ENCODE measurements around the gene MUC6. TPM values are rescaled to one million over a fixed set of nuclear protein-coding genes. Genes with fewer than 3 reads are reported as not detected.

MUC6 gene
- total RNA-seq, 1 experiment from 2014 or later, result under 0.01 TPM

DNA sequence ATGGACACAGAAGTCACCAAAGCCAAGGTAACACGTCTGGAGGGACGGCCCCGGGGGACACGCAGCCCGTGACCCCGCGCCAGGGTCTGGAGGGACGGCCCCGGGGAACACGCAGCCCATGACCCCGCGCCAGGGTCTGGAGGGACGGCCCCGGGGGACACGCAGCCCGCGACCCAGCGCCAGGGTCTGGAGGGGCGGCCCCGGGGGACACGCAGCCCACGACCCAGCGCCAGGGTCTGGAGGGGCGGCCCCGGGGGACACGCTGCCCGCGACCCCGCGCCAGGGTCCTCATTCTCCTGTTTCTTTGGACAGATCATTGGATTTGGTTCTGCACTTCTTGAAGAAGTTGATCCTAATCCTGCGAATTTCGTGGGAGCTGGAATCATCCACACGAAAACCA lies 27.1 kb downstream of the MUC6 start:
- no peak for DNase-seq (ENCODE audit: low read depth)

DNA sequence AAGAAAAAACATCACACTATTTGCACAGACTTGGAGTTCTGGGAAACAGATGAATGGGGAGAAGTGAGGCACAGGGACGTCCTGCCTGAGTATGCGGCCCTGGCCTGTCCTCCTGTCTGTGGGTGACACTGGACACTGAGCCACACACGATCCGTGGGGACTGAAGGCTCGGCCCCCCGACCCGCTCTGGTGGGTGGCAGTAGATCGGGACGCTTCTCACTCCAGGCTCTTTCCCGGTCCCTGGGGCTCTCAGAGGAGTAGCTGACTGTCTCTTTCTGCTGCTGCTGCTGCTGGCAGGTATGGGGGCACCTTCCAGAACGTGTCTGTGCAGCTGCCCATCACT lies 27.7 kb downstream of the MUC6 start:
- DNase-seq (ENCODE audit: low read depth), result no peak

DNA sequence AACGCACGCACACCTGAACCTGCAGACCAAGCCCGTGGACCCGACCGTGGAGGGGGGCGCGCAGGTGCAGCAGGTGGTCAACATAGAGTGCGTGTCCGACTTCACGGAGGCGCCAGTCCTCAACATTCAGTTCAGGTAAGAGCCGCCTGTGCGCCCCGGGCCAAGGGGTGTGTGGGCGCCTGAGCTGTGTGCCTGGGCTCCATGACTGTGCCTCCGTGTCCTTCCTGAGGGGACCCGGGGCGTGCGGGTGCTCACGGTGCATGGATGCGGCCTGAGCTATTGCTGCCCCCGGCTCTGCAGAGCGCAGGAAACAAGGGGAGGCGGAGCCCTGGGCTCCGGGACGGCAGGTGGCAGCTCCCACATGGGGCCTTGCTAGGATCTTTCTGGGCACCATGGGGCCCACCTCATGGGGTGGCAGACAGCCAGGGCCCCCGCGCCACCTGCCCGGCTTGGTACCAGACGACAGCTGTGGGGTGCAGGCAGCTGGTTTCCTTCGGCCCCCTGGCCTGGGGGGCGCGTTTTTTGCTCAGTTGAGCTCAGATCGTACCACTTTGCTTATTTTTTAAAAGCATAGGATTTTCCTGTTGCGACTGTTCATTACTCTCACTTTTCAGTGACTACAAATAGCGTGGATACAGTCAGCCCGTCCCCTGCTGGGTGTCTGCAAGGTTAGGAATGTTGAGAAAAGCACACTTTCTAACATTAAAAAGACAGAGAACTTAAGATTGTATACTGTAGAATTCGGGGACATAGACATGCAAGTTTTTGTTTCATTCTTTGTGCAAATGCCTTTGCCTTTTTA lies 28.3 kb downstream of the MUC6 start:
- no peak for DNase-seq (ENCODE audit: low read depth)

DNA sequence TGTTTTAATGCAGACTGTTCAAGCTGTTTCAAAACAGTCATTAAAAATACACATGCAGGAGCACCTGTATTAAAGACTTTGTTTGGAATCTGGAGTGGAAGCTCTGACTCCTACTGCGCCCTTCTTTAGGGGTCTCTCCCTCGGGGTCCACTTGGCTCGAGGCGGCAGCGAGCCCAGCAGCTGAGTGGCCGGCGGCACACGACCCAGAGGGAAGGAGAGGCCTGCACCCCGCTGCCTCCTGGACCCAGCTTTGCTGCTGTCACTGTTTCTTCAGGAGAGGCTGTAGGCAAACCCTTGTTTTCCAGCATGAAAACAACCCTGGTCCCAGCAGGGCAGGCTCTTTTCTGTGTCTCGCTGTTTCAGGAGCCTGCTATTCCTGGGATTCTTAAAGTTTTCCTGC lies 29.2 kb downstream of the MUC6 start:
- DNase-seq (ENCODE audit: low read depth), result no peak

DNA sequence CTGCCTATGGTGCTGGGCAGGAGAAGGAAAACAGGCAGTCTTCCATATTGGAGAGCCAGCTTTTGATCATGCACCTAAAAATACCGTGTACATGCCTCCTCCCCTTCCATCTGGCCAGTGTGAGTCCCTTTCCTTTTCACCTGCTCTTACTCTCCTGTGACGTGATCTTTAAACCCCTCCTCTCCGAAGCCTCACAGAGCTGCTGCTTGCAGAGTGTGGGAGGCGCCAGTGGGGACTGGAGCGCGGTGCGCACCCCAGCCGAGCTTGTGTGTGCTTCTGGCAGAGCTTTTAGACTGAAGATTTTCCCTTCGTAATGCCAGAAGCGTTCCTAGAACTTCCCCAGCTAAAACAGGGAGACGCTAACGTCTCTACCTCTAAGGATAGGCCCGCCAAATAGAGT lies 29.8 kb downstream of the MUC6 start:
- no peak for DNase-seq (ENCODE audit: low read depth)

DNA sequence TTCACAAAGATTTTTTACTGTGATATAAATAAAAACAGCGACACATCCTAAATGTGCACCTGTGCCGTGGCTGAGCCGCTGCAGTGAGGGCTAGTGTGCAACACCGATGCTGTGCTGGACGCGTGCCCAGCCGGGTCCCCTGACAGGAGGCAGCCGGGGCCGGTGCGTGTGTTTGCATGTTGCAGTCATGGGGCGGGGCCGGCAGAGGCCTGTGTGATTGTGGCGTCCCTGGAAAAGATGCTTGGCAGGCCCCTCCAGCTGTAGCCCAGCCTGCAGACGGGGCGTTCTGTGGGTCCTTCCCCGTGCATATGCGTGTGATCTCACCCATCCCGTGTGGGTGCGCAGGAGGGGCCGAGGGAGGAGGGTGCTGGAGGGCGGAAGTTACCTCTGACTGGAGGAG lies 30.6 kb downstream of the MUC6 start:
- no peak for DNase-seq (ENCODE audit: low read depth)

DNA sequence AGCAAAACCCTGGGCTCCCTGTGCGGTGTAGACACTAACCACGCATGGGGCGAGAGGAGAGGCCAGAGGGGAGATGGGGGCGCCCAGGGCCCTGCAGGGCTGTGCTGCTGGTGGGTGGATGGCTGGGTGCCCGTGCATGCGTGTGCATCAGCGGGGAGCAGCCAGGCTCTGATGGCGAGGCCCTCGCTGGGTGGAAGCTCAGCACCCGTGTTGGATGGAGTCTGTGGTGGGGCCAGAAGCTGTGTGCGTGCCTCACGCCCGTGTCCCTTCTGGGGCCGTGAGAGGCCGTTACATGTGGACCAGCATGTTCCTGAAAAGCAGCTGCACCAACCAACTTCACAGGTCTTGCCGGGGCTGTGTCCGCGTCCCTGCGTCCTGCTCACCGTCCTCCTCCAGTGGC lies 33.4 kb downstream of the MUC6 start:
- no peak for DNase-seq (ENCODE audit: low read depth)

DNA sequence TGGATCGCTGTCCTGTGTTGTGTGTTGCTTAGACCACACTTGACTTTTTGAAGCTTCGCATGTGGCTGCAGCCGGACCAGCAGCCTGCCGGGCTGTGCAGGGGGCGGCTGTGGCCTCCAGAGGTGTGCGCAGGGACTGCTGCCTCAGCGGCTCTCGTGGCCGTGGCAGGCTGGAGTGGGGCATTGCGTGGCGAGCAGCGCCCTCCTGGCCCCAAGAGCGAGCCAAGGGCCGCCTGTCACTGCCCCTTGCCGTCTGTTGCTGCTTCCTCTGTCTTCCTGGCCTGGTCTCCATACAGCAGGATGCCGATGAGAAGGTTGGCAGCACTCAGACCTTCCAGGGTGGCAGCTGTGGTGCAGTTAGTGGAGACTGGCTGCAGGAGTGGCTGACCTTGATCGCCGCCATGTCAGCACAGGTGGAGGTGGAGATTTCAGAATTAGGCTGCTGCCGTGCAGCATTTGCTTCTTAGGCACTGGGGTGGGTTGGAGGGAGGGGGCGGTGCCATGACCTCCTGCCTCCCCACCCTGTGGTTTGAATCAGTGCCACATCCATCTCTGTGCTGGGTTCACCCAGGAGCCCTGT lies 34.0 kb downstream of the MUC6 start:
- DNase-seq (ENCODE audit: low read depth), result no peak

DNA sequence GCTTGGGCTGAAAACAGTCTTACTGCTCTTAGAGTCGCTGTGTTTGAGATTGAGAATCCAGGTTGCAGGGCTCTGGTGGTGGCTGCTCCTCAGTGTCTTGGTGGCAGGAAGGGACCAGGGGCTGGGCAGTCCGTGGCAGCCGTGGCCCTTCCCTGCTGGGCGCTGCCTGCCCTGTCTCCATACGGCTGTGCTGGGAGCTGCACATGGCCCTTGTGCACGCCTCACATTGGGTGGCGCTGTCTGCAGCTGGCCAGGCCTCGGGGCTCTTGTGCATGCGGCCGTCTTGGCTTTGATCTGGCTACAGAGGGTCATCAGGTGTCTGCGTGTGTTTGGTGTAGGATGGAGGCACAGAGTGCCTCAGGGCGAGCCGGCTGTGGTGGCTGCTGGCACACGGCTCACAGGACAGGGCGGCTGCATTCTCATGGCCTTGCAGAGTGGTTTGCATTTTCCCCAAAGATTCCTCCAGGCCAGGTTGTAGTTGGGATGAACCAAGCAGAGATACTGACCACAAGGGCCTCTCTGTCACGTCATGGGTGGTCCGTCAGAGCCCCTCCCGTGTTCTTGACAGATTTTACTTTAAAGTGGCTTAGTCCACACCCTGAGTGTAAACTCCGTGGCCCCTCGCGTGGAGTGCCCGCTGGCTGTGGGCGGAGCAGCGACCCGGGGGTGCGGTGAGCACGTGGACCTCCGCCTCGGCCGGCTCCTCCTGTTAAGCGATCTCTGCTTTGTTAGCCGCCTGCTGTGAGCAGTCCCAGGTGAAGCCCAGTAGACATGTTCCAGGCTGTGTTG lies 34.7 kb downstream of the MUC6 start:
- no peak for DNase-seq (ENCODE audit: low read depth)

DNA sequence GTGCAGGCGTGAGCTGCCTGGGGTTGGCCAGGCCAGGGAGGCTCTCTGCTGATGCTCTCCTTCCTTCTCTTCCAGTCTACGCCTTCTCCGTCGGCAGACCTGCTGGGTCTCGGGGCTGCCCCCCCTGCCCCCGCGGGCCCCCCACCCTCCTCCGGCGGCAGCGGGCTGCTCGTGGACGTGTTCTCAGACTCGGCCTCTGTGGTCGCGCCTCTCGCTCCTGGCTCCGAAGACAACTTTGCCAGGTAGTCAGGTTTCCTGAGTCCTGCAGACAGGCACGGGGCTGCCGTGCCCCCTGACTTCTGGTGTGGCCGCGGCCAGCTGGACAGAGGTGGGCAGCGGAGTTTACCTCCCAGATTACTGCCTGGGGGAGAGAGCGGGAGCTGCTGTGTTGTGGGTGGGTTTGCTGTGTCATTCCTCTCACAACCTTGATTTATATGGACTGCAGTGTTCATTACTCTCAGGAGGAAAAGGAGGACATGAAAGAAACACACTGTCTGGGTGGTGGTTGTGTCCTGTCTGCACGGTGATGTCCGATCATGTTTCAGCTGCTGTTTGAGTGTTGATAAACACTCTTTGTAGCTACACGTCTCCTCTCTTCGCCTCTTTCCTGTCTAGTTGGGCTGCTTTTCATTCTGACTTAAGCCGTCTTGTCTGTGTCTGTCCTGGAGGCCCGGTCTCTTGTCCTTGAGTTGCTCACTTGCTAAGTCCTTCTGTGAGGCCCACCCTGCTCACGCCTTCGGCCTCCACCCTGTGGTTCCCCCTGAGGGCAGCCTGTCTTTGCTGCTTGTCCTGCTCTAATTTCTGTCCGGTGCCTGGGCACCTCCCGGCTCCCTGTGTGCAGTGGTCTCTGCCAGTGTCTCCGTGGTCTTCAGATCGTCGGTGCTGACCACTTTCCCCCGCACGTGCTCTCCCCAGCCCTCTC lies 35.9 kb downstream of the MUC6 start:
- no peak for DNase-seq (ENCODE audit: low read depth)

DNA sequence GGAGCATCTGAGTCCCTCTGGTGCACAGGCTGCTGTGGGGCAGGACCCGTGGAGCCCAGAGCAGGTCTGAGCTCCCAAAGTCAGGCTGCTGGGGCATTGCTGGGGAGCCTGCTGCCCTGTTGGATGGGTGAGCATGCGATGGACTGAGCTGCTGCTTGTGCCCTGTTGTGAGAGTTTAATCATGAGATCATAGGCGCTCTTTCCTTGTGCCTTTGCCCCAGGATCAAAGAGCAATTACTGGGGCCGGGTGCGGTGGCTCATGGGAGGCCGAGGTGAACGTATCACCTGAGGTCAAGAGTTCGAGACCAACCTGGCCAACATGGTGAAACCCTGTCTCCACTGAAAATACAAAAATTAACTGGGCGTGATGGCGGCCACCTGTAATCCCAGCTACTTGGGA lies 37.5 kb downstream of the MUC6 start:
- DNase-seq (ENCODE audit: low read depth), result no peak

DNA sequence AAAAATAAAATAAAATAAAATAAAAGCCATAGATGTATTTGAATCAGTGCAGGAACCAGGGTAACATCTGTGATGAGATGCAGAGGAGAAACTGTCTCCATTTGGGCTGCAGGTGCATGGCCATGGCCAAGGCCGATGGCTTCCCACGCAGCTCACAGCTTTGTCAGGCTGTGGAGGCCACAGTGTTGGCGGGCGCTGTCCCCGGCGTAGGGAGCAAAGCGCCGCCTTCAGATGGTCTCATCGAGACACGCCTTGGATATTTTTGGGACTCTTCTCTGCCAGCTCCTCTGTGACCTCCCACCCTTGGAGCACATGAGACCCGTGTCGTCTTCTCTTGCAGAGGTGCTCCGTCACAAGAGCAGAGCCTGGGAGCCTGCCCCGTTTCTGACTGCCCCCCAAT lies 38.6 kb downstream of the MUC6 start:
- no peak for DNase-seq (ENCODE audit: low read depth)

DNA sequence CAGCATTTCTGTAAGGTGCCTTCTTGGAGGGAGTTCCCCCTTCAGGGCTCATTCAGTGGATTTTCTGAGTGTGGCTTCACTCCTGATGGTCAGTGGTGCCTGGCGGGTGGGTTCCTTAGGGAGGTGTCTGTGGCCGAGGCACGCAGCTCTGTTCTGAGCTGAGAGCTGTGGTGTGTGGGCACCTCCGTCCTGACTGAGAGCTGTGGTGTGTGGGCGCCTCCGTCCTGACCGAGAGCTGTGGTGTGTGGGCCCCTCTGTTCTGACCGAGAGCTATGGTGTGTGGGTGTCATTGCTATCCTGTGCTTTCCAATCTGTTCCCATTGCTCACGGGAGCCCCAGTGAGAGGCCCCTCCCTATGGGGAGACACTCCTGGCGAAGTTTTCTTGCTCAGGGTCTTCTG lies 39.8 kb downstream of the MUC6 start:
- DNase-seq (ENCODE audit: low read depth), result no peak

DNA sequence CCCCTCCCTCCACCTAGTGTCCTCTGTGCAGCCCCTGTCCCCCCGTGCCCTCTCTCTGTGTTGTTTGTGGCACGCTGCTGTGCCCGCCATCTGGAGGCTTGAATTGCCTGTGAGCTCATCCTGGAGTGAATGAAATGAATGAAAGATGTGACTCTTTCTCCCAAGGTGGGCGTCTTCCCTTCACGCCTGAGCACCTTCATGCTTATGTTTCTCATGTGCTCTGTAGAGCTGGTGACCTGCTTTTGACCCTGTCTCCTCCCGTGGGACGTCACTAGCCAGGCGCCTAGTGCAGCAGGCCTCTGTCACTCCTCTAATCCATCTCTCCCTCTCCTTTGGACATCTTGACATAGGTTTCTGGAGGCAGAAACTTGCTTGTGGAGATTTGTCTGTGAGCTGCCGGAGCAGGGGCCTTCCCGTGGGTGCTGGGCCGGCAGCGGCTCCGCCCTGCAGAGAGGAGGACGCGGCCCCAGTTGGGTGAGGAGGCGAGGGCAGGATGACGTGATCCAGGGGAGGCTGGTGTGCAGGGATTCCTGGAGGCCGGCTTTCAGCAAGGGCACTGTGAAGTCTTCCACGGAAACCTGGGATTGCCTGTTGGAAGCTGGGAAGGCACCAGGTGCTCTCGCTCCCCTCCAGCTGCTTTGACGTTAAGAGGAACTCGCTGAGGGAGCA lies 40.6 kb downstream of the MUC6 start:
- no peak for DNase-seq (ENCODE audit: low read depth)

DNA sequence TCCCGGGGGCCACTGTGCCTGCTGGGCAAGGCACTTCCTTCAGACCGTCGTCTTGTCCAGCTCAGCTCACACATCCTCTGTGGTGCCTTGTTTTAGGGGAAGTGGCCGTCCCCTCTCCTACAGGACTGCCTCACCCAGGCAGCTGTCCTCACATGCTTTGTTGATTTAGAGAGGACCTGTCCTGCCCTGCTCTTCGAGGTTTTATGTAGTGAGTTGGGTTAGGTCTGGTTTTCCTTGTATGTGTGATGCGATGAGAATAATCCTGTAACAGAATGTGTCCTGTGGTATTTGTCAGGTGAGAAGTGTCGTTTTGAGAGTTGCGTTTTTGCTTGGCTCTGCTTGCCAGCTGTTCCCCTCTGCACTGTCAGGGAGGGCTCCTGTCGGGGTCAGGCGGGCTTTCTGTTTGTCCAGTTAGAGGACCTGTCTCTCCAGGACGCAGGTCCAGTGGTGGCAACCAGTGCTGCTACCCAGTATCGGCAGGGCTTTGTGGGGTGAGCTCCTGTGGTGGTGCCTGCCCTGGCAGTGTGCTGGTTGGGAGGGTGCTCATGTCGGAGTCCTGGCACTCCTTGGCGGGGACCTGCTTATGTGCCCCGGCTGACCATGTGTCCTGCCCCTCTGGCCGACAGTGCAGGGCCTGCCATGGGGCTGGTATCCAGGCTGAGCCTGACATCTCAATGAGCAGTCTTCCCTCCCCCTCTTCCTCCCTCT lies 41.3 kb downstream of the MUC6 start:
- DNase-seq (ENCODE audit: low read depth), result no peak

DNA sequence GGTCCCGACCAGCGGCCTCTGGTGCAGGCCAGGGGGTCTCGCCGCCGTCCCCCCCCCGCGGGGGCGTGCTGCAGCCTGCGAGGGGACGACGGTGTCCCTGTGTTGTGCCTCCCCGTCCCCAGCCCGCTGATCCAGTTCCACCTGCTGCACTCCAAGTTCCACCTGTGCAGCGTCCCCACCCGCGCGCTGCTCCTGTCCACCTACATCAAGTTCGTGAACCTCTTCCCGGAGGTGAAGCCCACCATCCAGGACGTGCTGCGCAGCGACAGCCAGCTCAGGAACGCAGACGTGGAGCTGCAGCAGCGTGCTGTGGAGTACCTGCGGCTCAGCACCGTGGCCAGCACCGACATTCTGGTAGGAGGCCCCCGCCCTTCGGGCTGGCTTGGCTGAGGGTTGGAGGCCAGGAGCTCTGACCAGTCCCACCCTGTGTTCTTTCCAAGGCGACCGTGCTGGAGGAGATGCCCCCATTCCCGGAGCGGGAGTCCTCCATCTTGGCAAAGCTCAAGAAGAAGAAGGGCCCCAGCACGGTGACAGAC lies 42.8 kb downstream of the MUC6 start:
- DNase-seq (ENCODE audit: low read depth), result no peak

DNA sequence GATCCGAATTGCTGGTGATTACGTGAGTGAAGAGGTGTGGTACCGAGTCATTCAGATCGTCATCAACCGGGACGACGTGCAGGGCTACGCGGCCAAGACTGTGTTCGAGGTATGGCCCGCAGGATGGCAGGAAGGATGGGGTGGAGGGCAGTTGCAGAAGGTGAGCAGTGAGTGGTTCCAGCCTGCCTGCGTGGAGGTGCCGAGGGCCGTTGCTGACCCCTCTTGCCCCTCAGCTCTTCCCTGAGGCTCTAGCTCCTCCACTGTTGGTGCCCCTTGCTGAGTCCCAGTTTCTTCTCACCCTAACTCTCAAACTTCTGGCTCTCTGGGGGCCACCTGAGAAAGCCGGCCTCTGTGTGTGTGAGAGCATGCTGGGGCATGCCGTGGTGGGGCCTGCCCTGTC lies 43.9 kb downstream of the MUC6 start:
- no peak for DNase-seq (ENCODE audit: low read depth)

DNA sequence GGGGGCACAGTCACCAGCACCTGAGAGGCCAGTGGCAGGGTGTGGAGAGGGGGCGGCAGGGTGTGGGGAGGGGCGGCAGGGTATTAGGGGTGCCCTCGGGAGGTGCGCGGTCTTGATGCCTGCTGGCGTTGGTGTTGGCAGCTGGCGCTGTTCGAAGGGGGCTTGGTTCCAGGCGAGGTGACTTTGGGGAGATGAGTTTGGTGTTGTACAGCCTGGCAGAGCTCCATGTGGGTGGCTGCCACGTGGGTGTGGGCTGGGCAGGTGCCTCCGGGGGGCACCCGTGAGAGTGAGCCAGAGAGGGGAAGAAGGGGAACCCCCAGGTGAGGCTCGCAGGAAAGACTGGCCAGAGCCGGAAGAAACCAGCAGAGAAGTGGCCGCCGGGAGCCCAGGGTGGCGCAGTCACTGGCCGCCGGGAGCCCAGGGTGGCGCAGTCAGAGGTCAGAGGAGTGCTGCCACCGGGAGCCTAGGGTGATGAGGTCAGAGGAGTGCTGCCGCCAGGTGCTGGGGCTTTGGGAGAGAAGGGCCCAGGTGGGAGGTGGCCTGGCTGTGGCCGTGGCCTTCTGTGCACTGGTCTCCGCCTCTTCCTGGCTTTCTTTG lies 44.7 kb downstream of the MUC6 start:
- DNase-seq (ENCODE audit: low read depth), result no peak

DNA sequence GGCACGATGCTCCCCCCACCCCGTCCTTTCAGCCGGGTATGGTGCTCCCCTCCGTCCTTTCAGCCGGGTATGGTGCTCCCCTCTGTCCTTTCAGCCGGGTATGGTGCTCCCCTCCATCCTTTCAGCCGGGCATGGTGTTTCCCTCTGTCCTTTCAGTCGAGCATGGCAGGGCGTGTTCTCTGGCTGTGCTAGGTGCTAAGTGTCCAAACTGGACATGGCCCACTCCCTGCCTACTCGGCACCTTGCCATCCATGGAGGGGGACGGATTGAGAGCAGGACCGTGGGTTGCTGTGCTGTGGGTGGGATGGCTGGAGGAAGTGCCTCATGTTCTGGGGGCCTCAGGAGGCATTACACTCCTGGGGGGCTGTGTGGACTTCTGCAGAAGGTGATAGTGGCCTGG lies 45.5 kb downstream of the MUC6 start:
- no peak for DNase-seq (ENCODE audit: low read depth)

DNA sequence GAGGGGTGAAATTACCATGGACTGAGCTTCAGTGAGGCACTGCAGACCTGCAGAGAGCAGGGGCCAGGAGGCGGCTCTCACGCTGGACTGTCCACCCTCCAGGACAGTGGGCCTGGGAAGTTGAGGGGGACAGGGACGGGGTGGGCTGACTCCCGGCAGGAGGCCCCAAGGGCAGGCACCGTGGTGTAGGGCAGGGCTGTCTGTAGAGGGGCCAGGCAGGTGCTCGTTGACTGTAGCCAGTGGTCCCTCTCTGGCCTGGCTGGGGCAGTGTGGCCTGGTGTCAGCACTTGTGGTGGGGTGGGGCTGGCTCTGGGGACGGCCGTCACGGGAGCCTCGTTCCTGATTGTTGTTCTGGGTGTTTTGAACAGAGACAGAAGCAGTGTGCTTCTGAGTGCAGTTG lies 46.4 kb downstream of the MUC6 start:
- no peak for DNase-seq (ENCODE audit: low read depth)

Measured in RPMI7951 (cell line).